K562 (cell line): ENCODE data around the gene ANKMY1. TPM values are rescaled to one million over a fixed set of nuclear protein-coding genes. Genes with fewer than 3 reads are reported as not detected.

Experiments
- ATAC-seq: fragments of 200-7000 bp; cut with Tn5 transposase; 3 replicates; pipeline ENCODE4 v1.9.1; 2020; ENCODE audit warnings: moderate library complexity
- BruUV-seq: library from RNA; stranded (reverse); fragments of 400-500 nt; replicated peaks from 2 replicates; lab custom pipeline; 2021; lab: Mats Ljungman, UMichigan
- CTCF ChIA-PET: fragments of 300-600 bp; formaldehyde crosslinking; extraction: SDS; loops from one replicate; lab custom pipeline; 2021; ENCODE audit warnings: low intra/inter-chr PET ratio; lab: Yijun Ruan, JAX
- POLR2A ChIA-PET: fragments of 300-600, 350-650 bp; sonication (Branson Sonifier 250); formaldehyde crosslinking; extraction: SDS; loops from one replicate; lab custom pipeline; 2021; ENCODE audit warnings: antibody characterized with exemption, inconsistent platforms; lab: Yijun Ruan, JAX
- DNase-seq, 4 experiments: peaks; one replicate each; pipeline versions ENCODE4 v3.0.0 to v3.0.0-alpha.2; 2011 to 2018; ENCODE audit warnings: low spot score in 3 of 4, mixed read lengths in 3 of 4; ENCODE audit errors: extremely low read depth in 1 of 4
- FAIRE-seq: peaks from 2 replicates; lab custom pipeline; 2011; peaks lifted over from hg19 to GRCh38; lab: Jason Lieb, UNC
- H2AFZ ChIP-seq: 2 replicates; pipeline ENCODE4 v1.6.0; 2011; ENCODE audit warnings: low read depth, low read length, control low read depth, inconsistent platforms
- H3K27ac ChIP-seq: fragments of 200-600 bp; 3 replicates; pipeline ENCODE4 v1.8.0; 2011; ENCODE audit warnings: low read depth, mild to moderate bottlenecking, control low read depth, inconsistent platforms, low read length, moderate library complexity, mixed read lengths; ENCODE audit errors: extremely low read depth
- H3K27me3 ChIP-seq, 2 experiments: fragments of 300-600 bp in 1 of 2; 2 replicates in 1 of 2; 3 replicates in 1 of 2; pipeline versions ENCODE4 v1.6.0 to v1.8.0; 2011; ENCODE audit warnings: inconsistent platforms in 2 of 2, low read length in 2 of 2, mild to moderate bottlenecking in 1 of 2, mixed read lengths in 1 of 2, moderate library complexity in 1 of 2; ENCODE audit not compliant: control insufficient read depth in 2 of 2, insufficient read depth in 2 of 2
- H3K36me3 ChIP-seq: fragments of 300-600 bp; 3 replicates; pipeline ENCODE4 v1.8.0; 2011; ENCODE audit warnings: mild to moderate bottlenecking, low read length, inconsistent platforms; ENCODE audit not compliant: control insufficient read depth, insufficient read depth
- H3K4me1 ChIP-seq, 2 experiments: fragments of 200-600 bp in 1 of 2; replicated peaks in 1 of 2; 2 replicates in 1 of 2; 3 replicates in 1 of 2; pipeline versions ENCODE4 v1.5.1 to v1.8.0; 2011; ENCODE audit warnings: inconsistent platforms in 2 of 2, low read length in 2 of 2, mild to moderate bottlenecking in 1 of 2, mixed read lengths in 1 of 2, moderate library complexity in 1 of 2; ENCODE audit not compliant: control insufficient read depth in 2 of 2, insufficient read depth in 2 of 2
- H3K4me2 ChIP-seq: 2 replicates; pipeline ENCODE4 v1.6.1; 2011; ENCODE audit warnings: low read length, control low read depth, inconsistent platforms, mixed read lengths; ENCODE audit not compliant: insufficient read depth
- H3K4me3 ChIP-seq: fragments of 200-600 bp; sonication (generic), shearing (Covaris generic); 2 replicates; pipeline ENCODE4 v1.5.1; 2016; ENCODE audit warnings: control low read depth, inconsistent platforms
- H3K79me2 ChIP-seq: fragments of 200-600 bp; 3 replicates; pipeline ENCODE4 v1.8.0; 2011; ENCODE audit warnings: low read length, inconsistent platforms; ENCODE audit not compliant: control insufficient read depth, insufficient read depth
- H3K9ac ChIP-seq, 2 experiments: 2 replicates each; pipeline versions ENCODE4 v1.6.0 to v1.6.1; 2011; ENCODE audit warnings: low read depth in 2 of 2, low read length in 2 of 2, control low read depth in 1 of 2, inconsistent platforms in 1 of 2, mild to moderate bottlenecking in 1 of 2, mixed read lengths in 1 of 2; ENCODE audit not compliant: insufficient read depth in 1 of 2
- H3K9me1 ChIP-seq: one replicate; pipeline ENCODE4 v1.6.0; 2011; ENCODE audit warnings: inconsistent platforms, mild to moderate bottlenecking, low read length, moderate library complexity; ENCODE audit not compliant: control insufficient read depth, insufficient read depth
- H3K9me3 ChIP-seq: replicated peaks from 2 replicates; pipeline ENCODE4 v1.5.1; 2011; ENCODE audit warnings: low read depth, low read length, inconsistent platforms; ENCODE audit not compliant: control insufficient read depth, insufficient read depth
- H4K20me1 ChIP-seq: replicated peaks from 2 replicates; pipeline ENCODE4 v1.6.1; 2011; ENCODE audit warnings: low read length, inconsistent platforms, mixed read lengths; ENCODE audit not compliant: control insufficient read depth, insufficient read depth
- CBFA2T2 ChIP-seq: fragments of 450-650 bp; conservative IDR thresholded peaks from 2 replicates; pipeline ENCODE4 v1.6.1; 2017; ENCODE audit warnings: mild to moderate bottlenecking
- CHCHD3 ChIP-seq: fragments of 250-450 bp; sonication (Bioruptor Pico); IDR thresholded peaks from 2 replicates; pipeline ENCODE4 v2.1.2; 2022; ENCODE audit warnings: mild to moderate bottlenecking
- CHD2 ChIP-seq: IDR thresholded peaks from 2 replicates; pipeline ENCODE4 v1.6.1; 2011; ENCODE audit warnings: low read depth, low read length
- SAP30 ChIP-seq: fragments of 200-600 bp; sonication (generic); IDR thresholded peaks from 2 replicates; pipeline ENCODE4 v1.6.1; 2012; ENCODE audit warnings: borderline replicate concordance, low read depth, mild to moderate bottlenecking, moderate library complexity, low read length, control low read depth, inconsistent platforms; ENCODE audit not compliant: insufficient read depth, poor library complexity, severe bottlenecking
- ZNF165 ChIP-seq: fragments of 250-450 bp; sonication (Bioruptor Pico); IDR thresholded peaks from 2 replicates; pipeline ENCODE4 v1.4.0; 2020; ENCODE audit warnings: borderline replicate concordance
- ZNF76 ChIP-seq: fragments of 250-450 bp; sonication (Bioruptor Pico); IDR thresholded peaks from 2 replicates; pipeline ENCODE4 v1.4.0; 2020; ENCODE audit warnings: mild to moderate bottlenecking, moderate library complexity, borderline replicate concordance
- WGBS: fragments of 100-300 bp; shearing (Covaris generic); methylation state at CpG from one replicate; pipeline ENCODE4 v1.1.6; 2016; ENCODE audit warnings: low coverage, mixed read lengths; ENCODE audit not compliant: insufficient coverage; ENCODE audit errors: missing lambda C conversion rate; 5-methylcytosine and 5-hydroxymethylcytosine counted together
- in situ Hi-C: fragments of 300-500 bp; cut with MboI; formaldehyde crosslinking; loops from 4 replicates; pipeline ENCODE4 v1.15.0; 2018; ENCODE audit warnings: inconsistent platforms, mixed read lengths
- intact Hi-C: fragments of 100-400 bp; cut with micrococcal nuclease; formaldehyde crosslinking; loops from 2 replicates; pipeline ENCODE4 v1.14.2; 2022
- polyA plus RNA-seq, 8 experiments: library from polyadenylated mRNA; depleted of rRNA in 4 of 8; stranded (reverse) in 5 of 8; unstranded in 3 of 8; fragments of >200 nt; fragmentation: Nextera tagmentation in 2 of 8; fragmentation: Illumina TruSeq in 1 of 8; extraction: Ambion mirVana in 2 of 8; extraction: Trizol in 1 of 8; gene quantifications; 2 replicates each; pipeline versions ENCODE4 v1.2.1 to v1.2.3, GENCODE V29; 2011 to 2014; ENCODE audit warnings: inconsistent platforms in 1 of 8, missing spikeins in 1 of 8
- total RNA-seq, 7 experiments: library from RNA; depleted of rRNA in 6 of 7; stranded (reverse); fragments of >200 nt in 6 of 7; fragmentation: Illumina TruSeq in 2 of 7; extraction: Trizol in 2 of 7; gene quantifications; 2 replicates each; pipeline versions ENCODE4 v1.2.1 to v1.2.3, GENCODE V29; 2011 to 2021; ENCODE audit warnings: low replicate concordance in 1 of 7
- TF ChIP-seq, protein P1 (sequence below): fragments of 450-650 bp; formaldehyde crosslinking; IDR thresholded peaks from 2 replicates; pipeline ENCODE4 v1.4.0; 2020; ENCODE audit warnings: mild to moderate bottlenecking, moderate library complexity
- TF ChIP-seq, protein P2 (sequence below): fragments of 450-650 bp; IDR thresholded peaks from one replicate; pipeline ENCODE4 v1.6.1; 2018; ENCODE audit warnings: mild to moderate bottlenecking, moderate library complexity; ENCODE audit not compliant: partially characterized antibody
- TF ChIP-seq, protein P3 (sequence below): fragments of 450-650 bp; conservative IDR thresholded peaks from 2 replicates; pipeline ENCODE4 v1.6.1; 2016; ENCODE audit warnings: missing genetic modification characterization, low read depth, mild to moderate bottlenecking, missing compliant biosample characterization, moderate library complexity
- TF ChIP-seq, protein P4 (sequence below): sonication (generic); formaldehyde crosslinking; IDR thresholded peaks from 2 replicates; pipeline ENCODE4 v1.8.0; 2022; ENCODE audit warnings: mild to moderate bottlenecking, missing genetic modification reagents

ANKMY1 gene
- total and polyA plus RNA-seq, 9 of the 15 experiments (the other 6 are each of a cell fraction or from before 2014, with no cell fraction given) = 0.75 to 15.1 (median 11.7) TPM

GRCh38 chr2:240448387-240449274 is 109.2 kb downstream of the ANKMY1 start (continued):
- TF ChIP-seq, protein P1, sequence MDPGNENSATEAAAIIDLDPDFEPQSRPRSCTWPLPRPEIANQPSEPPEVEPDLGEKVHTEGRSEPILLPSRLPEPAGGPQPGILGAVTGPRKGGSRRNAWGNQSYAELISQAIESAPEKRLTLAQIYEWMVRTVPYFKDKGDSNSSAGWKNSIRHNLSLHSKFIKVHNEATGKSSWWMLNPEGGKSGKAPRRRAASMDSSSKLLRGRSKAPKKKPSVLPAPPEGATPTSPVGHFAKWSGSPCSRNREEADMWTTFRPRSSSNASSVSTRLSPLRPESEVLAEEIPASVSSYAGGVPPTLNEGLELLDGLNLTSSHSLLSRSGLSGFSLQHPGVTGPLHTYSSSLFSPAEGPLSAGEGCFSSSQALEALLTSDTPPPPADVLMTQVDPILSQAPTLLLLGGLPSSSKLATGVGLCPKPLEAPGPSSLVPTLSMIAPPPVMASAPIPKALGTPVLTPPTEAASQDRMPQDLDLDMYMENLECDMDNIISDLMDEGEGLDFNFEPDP (CRISPR knock-in tag) = no peak
- TF ChIP-seq, protein P2, sequence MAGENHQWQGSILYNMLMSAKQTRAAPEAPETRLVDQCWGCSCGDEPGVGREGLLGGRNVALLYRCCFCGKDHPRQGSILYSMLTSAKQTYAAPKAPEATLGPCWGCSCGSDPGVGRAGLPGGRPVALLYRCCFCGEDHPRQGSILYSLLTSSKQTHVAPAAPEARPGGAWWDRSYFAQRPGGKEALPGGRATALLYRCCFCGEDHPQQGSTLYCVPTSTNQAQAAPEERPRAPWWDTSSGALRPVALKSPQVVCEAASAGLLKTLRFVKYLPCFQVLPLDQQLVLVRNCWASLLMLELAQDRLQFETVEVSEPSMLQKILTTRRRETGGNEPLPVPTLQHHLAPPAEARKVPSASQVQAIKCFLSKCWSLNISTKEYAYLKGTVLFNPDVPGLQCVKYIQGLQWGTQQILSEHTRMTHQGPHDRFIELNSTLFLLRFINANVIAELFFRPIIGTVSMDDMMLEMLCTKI = no peak
- TF ChIP-seq ZNF165 (CRISPR knock-in tag) = no peak
- TF ChIP-seq CHD2 = no peak

- Histone ChIP-seq H3K9me3 (no peaks in the 10 kb centered on the region), H3K4me3 (no peak overlapping the region), H3K9me1 (no peaks in the 10 kb centered on the region), H4K20me1 (no peaks in the 10 kb centered on the region; the same call in none of the 2 replicates), H3K79me2 (no peaks in the 10 kb centered on the region), H3K4me1 (peaks cover 0 to 35% of the 10 kb centered on the region in 2 experiments; a peak in 2 of 5 replicates), H3K36me3 (no peaks in the 10 kb centered on the region), H3K9ac (no peak overlapping the region), H3K4me2 (no peak overlapping the region), H3K27me3 (peaks cover 0 to 80% of the 10 kb centered on the region in 2 experiments; a peak in 3 of 5 replicates), H2AFZ (no peak overlapping the region), H3K27ac (no peak overlapping the region)
- FAIRE-seq (no peak), ATAC-seq (no peak), DNase-seq (no peak)
- intact Hi-C loops = no loop called here
- POLR2A ChIA-PET = no interaction called here
- in situ Hi-C loops = no loop called here
- CTCF ChIA-PET = no interaction called here
- WGBS = 3% methylated on average over 13 of the region's 15 CpGs
- BruUV-seq = no TSS peak
- TF ChIP-seq, protein P3, sequence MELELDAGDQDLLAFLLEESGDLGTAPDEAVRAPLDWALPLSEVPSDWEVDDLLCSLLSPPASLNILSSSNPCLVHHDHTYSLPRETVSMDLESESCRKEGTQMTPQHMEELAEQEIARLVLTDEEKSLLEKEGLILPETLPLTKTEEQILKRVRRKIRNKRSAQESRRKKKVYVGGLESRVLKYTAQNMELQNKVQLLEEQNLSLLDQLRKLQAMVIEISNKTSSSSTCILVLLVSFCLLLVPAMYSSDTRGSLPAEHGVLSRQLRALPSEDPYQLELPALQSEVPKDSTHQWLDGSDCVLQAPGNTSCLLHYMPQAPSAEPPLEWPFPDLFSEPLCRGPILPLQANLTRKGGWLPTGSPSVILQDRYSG = no peak
- no peak for TF ChIP-seq CHCHD3
- TF ChIP-seq CBFA2T2 = no peak
- no peak for TF ChIP-seq ZNF76 (CRISPR knock-in tag)
- TF ChIP-seq, protein P4, sequence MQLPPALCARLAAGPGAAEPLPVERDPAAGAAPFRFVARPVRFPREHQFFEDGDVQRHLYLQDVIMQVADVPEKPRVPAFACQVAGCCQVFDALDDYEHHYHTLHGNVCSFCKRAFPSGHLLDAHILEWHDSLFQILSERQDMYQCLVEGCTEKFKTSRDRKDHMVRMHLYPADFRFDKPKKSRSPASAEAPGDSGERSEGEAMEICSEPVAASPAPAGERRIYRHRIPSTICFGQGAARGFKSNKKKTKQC (CRISPR knock-in tag) = no peak
- no peak for TF ChIP-seq SAP30
Observed at GRCh38 chr2:240447934-240448333, 109.9 kb downstream of the ANKMY1 start.
